ENCODE data around the gene RPTOR.

RPTOR gene

DNA sequence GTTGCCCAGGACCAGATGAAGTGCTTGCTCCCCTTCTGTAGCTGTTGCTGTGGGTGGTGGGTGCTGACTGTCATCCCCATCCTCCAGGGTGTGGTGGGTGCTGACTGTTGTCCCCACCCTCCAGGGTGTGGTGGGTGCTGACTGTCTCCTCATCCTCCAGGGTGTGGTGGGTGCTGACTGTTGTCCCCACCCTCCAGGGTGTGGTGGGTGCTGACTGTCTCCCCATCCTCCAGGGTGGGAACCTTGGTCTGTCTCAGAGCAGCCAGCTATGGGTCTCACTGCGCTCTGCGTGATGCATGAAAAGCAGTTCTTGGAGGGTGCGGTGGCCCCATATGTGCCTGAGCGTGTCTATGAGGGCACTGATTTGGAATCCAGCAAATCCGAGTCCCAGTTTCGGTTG lies 163.8 kb downstream of the RPTOR start:
- intact Hi-C loops (cut with DNase I), result no loop called here

DNA sequence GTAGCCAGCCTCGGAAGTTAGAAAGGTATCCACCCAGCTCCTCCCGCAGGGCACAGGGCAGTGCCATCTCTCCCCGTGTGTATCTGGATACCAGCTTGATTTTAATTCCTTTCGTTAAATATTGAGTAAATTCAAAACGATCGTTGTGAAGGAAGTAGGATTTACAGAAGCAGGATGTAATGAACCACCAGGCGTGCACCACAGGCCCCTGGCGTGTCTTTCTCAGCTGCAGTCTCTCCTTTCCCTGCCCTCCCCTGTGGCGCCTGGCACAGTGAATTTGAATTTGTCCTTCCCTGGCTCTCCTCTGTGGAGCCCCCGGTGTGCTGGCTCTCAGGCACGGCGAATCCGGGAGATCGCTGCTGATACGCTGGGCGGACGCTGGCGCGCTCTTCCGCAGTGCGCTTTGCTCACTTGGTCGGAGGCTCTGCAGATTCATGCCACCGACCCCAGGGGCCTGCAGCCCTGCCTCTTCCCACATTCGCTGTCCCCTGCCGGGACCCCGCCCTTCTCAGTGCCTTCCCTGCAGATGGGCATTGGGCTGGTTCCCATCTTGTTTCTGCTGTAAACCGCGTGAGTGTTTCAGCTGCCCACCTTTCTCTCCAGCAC lies 164.6 kb downstream of the RPTOR start:
- intact Hi-C loops (cut with DNase I), result no loop called here
- no peak for DNase-seq

More for the DNA sequence above, 163.8 kb downstream of the RPTOR start:
- no peak for DNase-seq

DNA sequence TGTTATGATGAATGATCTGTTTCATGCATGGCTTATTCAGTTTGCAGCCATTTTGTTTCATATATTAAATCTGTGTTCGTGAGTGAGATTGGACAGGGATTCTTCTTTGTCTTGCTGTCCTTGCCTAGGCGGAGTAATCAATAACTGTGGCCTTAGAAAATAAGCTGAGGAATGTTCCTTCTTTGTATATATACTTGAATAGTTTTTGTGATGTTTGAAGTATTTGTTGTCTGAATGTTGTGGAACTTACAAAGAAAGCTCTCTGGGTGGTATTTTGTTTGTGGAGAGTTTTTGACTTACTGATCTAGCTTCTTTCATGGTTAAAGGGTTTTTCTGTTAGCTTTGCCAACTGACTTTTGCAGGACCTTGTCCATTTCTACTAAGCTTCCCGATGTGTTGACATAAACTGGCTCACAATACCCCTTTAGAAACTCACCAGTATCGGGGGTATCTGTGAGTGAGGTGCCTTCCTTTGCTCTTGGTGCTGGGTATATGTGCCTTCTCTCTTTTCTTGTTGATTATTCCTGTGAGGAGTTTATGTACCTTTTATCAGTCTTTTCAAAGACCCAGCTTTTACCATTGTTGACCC lies 166.2 kb downstream of the RPTOR start:
- intact Hi-C loops (cut with DNase I), result no loop called here
- DNase-seq, result no peak

DNA sequence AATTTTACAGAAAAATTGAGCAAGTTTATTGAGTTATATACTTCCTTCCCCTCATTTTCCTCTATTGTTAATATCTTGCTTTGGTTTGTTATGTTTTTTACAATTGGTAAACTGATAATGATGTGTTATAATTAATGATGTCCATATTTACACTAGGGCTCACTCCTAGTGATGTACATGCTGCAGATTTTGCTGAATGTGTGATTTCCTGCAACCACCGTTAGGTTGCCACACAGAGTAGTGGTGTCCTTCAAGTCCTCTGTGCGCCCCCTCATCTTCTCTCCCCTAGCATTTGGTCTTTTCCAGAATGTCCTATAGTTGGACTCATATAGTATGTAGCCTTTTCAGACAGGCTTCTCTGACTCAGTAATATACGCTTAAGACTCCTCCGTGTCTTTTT lies 167.5 kb downstream of the RPTOR start:
- no peak for DNase-seq
- intact Hi-C loops (cut with DNase I), result no loop called here

DNA sequence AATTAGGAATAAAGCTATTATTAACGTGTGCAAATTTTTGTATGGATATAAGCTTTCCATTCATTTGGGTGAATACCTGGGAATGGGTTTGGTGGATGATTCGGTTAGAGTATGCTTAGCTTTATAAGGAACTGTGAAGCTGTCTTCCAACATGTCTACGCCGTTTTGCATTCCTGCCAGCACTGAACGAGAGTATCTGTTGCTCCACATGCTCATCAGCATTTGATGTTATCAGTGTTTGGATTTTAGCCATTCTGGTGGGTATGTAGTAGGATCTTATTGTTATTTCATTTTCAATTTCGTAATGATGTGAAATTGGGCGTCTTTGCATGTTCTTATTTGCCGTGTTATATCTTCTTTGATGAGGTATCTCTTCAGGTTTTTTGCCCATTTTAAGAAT lies 168.0 kb downstream of the RPTOR start:
- DNase-seq, result no peak
- intact Hi-C loops (cut with DNase I), result no loop called here

DNA sequence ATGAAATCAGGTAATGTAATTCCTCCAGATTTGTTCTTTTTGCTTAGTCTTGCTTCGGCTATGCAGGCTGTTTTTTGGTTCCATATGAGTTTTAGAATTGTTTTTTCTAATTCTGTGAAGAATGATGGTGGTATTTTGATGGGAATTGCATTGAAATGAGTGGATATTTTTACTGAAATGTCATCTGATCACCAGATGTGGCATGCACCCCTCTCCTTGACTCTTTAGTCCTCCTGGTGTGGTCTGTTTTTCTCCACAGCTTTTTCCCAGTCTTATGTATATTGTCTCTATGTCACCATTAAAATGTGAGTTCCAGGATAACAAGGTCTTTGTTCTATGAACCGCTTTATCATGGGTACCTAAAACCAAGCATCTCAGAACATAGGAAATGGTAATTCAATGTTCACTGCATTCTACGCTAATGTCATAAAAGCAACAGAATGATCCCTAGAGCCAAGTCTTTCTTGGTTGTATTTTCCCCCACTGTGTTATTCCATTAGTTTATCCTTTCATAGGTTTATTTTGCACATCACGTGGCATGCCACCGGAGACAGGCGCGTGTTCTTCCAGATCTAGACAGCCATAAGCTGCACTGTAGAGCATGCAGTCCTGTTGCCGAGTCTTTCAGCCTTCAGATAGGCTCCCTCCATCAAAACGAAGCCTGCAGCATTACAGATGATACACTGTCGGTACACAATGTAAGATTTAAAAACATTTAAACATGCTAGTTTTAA lies 172.5 kb downstream of the RPTOR start:
- intact Hi-C loops (cut with DNase I), result no loop called here

DNA sequence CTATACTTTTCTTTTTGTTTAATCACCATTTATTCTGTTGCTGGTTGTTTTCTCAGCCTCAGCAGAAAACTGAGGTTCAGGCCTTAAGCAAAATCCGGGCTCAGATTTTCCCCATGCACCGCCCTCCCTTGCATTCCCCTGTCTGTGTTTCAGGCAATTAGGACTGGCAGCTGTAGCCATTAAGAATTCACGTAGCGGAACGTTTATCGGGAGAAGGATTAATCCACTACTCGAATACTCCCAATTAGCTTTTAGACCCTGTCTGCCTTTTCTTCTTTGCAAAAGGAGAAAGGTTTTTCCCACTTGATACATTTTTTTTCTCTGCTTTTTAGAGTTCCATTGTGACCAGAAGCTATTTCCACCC lies 173.1 kb downstream of the RPTOR start:
- intact Hi-C loops (cut with DNase I), result no loop called here
- DNase-seq, result peak in 1 of 10 donors; percentile 61

More for the DNA sequence above, 172.5 kb downstream of the RPTOR start:
- peak in 1 of 10 donors; percentile 30 for DNase-seq

DNA sequence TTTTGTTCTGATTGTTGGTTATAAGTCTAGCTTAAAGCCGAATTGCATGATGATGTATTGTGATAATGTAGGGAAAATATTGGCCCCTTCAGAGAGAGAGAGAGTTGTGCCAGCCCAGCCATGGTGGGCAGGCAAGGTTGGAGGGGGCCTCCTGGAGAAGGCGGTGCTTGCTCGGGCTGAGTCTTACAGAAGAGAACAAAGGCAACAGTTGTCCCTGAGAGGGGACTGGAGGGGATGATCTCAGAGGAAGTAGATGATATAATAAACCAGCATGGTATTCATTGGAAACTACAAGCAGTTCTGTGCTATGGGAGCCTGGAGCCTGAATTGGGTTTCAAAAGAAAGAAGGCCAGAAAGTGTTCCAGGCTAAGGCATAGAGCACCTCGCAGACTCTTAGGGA lies 173.8 kb downstream of the RPTOR start:
- peak in 2 of 10 donors; percentile 43 to 75 for DNase-seq
- intact Hi-C loops (cut with DNase I), result no loop called here

DNA sequence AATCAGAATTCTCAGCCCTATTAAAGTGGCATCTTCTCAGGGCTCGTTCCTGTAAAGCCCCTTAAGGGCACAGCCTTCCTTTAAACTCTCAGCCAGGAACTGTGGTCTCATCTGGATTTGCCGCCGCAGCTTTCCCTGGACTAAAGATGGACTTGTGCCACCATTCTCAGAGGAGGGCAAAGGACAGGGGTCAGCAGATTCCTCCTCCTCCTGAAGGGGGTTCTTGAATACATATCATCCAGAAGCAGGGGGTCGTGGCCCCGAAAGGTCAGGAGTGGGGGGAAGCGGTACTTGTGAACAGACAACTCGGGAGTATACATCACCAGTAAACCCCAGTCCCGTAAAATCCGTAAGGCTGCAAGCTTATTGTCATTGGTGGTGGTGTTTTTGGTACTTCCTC lies 174.8 kb downstream of the RPTOR start:
- intact Hi-C loops (cut with DNase I), result no loop called here
- DNase-seq, result peak in 1 of 10 donors; percentile 68

DNA sequence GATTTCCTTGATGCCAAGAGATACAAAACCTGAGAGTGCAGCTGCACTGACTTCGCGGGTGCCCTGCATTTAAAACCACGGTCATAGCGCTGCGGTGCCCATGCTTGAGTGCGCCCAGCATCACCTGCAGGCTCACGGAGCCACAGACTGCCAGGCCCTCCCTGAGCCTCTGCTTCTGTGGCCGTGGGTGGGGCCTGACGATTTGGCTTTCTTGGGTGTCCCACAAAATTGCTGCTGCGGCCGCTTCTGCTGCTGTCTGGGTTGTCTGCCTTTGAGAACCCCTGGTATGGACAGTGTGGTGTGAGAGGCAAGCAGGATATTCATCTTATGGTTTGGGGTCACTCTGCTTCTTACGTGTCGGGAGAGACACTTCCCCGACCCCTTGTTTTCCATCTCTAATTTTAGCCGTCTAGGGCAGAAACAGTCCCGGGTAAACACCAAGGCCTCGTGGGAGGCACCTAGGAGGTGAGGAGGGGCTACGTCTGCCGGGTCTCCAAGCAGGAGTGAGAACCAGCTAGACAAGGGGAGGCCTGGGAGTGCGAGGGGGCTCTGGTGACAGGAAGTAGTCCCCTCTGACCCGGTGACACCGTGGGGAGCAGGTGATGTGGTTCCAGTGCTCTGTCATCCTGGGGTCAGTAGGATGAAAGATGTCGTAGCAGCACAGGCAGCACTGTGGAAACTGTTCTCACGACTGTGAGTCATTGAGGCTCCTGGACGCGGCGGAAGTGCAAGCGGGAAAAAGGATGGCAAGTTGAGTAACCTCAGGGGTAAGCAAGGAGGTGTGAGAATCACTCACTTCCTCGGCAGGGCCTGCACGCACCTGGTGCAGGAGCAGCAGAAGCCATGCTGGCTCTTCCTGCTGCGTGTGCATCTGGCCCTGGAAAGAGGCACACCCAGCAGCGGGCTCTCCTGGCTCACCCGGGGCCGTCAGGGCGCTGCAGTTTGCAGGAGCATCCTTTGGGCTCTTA lies 176.3 kb downstream of the RPTOR start:
- intact Hi-C loops (cut with DNase I), result no loop called here
- peak in 1 of 10 donors; percentile 75 for DNase-seq

DNA sequence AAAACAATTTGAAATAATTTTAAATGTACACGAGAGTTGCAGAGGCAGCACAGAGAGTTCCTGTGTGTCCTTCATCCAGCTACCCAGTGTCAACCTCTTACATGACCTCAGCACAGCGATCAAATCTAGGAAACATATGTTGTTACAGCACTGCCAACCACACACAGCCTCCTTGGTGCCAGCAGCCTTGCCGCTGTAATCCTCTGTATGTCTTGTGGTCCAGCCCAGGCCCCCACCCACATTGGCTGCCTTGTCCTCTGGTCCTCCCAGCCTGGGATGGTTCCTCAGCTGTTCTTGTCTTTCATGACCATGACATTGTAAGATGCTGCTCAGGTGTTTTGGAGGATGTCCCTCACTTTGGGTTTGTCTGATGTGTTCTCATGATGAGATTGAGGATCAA lies 178.0 kb downstream of the RPTOR start:
- intact Hi-C loops (cut with DNase I), result no loop called here
- peak in 1 of 10 donors; percentile 47 for DNase-seq

DNA sequence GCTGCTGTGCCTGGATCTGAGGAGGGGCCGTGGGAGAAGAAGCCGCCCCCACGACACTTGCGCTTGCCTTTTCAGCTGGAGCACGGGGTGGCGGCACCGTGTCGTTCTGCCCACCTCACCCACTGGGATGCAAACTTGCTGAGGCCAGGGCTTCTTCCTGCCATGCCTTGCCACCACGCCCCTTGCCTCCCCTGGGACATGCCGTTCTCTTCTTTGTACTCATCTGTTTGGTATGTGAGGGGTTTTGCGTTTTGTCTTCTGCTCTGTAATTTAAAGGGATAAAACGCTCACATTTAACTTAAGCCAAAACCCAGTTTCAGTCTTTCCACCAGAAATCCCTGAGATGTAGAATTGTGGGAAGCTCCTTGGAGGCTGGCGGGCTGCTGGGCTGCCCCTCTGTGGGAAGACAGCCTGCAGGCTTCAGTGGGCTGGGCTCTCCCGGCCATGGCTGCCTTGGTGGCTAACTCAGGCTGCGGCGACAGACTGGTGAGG lies 180.2 kb downstream of the RPTOR start:
- intact Hi-C loops (cut with DNase I), result no loop called here
- DNase-seq, result peak in 1 of 10 donors; percentile 79

DNA sequence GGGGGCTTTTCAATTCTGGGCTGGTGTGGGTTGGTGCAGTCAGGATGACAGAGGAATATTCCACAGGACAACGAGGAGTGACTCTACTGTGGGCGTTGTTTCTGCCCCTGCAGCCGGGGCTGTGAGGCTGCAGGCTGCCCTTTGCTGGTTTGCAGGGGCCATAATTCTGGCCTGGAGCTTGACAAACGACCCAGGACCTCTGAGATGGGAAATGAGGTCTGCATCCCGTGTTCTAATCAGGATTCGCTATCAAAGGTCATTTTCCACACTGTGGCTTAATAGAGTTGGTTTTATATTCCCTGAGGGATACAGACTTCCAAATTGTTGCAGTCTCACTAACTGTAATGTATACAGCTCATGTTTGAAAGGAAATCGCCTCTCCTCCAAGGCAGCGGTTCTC lies 180.9 kb downstream of the RPTOR start:
- peak in 1 of 10 donors; percentile 35 for DNase-seq
- intact Hi-C loops (cut with DNase I), result no loop called here

DNA sequence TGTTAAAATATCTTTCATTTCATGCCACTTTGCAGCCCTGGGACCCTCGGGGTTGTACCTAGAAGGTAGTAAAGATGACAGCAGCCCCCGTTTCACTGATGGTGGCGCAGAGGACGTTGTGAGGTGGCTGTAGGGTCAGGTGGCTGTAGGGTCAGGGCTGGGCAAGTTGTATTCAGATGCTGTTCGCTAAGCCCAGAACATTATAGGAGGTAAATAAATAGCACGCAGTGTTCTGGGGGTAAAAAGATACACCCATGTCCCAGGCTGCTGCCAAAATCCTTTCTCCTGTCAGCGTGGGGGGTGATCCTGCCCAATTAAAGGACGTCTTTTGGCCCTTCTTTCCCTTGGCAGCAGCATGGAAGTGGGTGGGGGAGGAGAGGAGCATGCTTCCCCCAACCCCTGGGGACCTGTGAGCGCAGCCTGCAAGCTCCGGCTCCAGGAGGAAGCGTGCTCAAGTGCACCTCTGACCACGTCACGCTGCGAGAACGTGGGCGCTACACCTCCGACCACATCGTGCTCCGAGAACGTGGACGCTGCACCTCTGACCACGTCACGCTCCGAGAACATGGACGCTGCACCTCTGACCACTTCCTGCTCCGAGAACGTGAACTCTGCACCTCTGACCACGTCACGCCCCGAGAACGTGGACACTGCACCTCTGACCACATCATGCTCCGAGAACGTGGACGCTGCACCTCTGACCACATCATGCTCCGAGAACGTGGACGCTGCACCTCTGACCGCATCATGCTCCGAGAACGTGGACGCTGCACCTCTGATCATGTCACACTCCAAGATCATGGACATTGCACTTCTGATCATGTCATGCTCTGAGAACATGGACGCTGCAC lies 182.1 kb downstream of the RPTOR start:
- DNase-seq, result peak in 1 of 10 donors; percentile 28
- intact Hi-C loops (cut with DNase I), result no loop called here

DNA sequence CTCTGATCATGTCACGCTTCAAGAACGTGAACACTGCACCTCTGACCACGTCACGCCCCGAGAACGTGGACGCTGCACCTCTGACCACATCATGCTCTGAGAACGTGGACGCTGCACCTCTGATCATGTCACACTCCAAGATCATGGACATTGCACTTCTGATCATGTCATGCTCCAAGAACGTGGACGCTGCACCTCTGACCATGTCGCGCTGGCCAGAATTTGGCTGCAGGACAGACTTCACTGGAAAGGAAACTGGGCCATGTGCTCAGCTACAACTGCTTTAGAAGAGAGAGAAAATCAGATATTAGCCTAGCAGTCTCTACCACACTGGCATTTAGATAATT lies 182.7 kb downstream of the RPTOR start:
- intact Hi-C loops (cut with DNase I), result no loop called here
- DNase-seq, result peak in 1 of 10 donors; percentile 52

DNA sequence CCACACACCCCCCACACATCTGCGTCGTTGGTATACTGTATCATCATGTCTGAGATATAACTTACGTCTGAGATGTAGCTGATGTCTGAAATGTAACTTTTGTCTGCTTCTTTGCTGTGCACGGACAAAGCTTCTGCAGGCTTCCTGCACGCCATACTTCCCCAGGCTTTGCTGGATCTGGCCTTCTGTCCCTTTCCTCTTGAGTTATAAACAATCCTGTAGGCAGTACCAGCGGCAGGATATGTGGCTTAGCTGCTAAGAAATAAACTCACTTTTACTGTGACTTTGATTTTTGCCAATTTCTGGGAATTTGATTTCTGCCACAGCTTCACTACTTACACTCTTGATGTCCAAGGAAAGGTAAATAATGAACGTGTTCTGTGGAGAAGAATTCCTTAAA lies 184.4 kb downstream of the RPTOR start:
- DNase-seq, result peak in 1 of 10 donors; percentile 5
- intact Hi-C loops (cut with DNase I), result no loop called here

DNA sequence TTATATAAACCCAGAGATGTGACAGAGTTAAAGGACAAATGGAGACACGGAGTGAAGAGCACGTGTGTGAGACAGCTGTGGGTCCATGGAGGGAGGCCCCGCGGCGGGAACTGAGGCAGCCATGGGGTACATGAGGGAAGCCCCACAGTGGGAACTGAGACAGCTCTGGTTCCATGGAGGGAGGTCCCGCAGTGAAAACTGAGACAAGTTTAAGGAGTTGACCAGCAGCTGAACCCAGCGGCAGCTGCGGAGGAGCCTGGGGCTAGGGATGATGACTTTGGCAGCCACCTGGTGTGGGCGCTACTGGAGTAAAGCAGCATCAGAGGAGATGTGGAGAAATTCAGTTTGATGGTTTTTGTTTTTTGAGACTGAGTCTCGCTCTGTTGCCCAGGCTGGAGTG lies 185.1 kb downstream of the RPTOR start:
- peak in 1 of 10 donors; percentile 61 for DNase-seq
- intact Hi-C loops (cut with DNase I), result no loop called here

DNA sequence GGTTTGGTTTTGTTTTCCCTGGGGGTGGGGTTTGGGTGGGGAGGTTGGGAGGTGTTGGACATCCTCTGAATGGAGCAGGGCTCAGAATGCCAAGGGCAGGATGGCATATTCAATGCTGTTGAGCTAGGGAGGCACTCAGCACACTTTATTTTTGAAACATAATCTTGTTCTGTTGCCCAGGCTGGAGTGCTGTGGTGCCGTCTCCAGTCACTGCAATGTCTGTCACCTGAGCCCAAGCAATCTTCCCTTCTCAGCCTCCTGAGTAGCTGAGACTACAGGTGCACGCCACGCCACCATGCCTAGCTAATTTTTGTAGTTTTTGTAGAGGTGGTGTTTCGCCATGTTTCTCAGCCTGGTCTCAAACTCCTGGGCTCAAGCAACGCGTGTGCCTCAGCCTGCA lies 186.1 kb downstream of the RPTOR start:
- intact Hi-C loops (cut with DNase I), result no loop called here
- DNase-seq, result peak in 1 of 10 donors; percentile 37

DNA sequence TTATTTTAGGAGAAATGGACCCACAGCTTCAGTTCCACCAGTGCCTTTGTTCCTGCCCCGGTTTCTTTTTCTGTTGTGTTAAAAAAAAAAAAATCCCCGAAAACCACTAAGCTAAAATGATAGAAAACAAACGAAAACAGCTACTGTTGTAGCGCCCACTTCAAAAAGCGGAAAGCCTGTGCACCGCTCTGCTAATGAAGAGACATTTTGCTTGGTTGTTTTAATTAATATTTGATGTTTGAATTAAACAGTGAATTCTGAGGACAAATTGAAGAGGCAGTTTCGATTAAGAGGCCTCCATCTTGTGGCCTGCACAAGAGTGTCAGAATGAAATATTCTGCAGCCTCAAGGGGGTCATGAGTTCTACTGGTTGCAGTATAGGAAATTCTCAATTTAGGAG lies 186.7 kb downstream of the RPTOR start:
- DNase-seq, result peak in 1 of 10 donors; percentile 9
- intact Hi-C loops (cut with DNase I), result no loop called here

DNA sequence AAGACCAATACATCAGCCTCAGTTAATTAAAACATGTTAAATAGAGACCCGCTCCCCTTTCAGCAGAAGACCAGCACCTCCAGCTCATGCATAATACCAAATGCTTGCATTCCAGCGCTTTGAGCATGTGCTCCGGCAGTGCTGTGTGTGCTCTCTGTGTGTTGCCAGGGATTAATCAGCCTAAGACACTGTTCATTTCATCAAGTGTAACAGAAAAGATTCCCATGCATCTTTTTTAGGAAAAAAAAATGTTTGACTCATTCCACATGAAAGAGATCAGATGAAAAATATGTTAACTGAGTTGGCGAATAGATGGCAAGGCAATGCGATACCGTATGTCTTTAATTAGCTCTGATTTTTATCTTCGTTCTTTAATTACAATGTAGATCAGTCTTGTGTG lies 187.6 kb downstream of the RPTOR start:
- DNase-seq, result peak in 1 of 10 donors; percentile 57
- intact Hi-C loops (cut with DNase I), result no loop called here

Data from posterior cingulate gyrus (tissue), 11 donors.